ENCODE results near the gene RUNX2. TPM values are rescaled to one million over a fixed set of nuclear protein-coding genes. Genes with fewer than 3 reads are reported as not detected.

Gene RUNX2
- polyA plus RNA-seq, 3 donors: 0.13 to 0.34 (median 0.31) TPM

GRCh38 chr6:45388328-45388727 is 60.2 kb downstream of the RUNX2 start:
- WGBS, 3 donors: 55 to 77% (median 72%) methylated on average over 3 of the region's 3 CpGs
- no peak overlapping the region for H3K27ac ChIP-seq (ENCODE audit: low read depth, low read length)

DNA sequence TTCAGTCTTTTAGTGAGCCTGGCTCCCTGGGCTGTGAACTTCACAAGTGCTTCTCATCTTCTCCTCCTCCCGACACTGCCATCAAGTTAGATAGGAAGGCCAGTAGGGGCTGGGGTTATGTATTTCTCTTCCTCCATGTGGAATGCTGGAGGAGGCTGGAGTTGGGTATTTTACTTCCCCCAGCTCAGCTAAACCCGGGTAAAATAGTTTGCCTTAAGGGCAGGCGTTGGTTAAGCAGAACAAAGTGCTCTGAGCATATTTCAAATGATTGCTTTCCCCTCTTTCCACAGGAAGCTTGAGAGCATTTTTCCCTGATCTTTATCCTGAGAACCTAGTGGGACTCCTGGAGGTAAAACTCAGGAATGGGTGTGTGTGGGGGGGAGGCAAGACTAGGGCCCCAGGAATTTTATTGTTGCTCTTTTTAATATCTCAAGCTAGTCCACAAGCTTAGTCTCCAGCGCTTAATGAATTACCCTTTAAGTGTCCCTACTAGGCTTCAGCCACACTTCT is 66.5 kb downstream of the RUNX2 start:
- 87% methylated on average over 4 of the region's 4 CpGs for WGBS, 3 donors
- H3K27ac ChIP-seq (ENCODE audit: low read depth, low read length): no peak overlapping the region

DNA sequence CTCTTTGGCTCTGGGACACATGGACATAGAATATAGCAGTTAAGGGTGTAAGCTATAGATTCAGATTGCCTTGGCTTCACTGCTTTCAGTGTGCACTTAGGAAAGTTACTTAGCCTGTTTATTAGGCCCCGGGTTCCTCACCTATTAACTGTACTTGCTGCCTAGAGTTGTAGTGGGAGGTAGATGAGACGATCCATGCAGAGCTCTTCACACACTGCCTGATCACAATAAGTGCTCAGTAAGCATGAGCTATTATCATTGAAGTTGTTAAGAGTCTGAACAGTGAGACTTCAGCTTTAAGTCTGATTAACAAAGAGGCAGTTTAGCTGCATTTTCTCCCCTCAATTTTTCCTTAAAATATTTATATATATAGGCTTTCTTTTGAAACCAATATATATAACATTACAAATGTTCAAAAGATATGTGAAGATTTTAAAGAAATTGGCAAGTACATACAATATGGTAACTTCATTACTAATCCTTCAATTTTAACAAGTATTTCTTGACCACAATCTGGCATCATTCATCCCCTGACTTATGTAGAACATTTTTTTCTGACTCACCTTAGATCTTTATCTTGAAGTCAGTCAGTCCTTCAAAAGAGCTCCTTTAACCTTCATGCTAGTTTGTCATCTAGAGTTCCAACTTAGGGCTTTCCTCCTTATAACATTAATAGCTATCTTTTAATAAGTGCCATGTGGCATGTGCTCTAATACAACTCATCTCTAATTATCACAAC is 70.1 kb downstream of the RUNX2 start:
- H3K27ac ChIP-seq (ENCODE audit: low read depth, low read length): no peak overlapping the region
- 72 to 80% (median 72%) methylated on average over 2 of the region's 2 CpGs for WGBS, 3 donors

- WGBS, 3 donors: 76 to 89% (median 87%) methylated on average over 2 of the region's 2 CpGs
Observed at GRCh38 chr6:45400021-45400420, 71.9 kb downstream of the RUNX2 start.

DNA sequence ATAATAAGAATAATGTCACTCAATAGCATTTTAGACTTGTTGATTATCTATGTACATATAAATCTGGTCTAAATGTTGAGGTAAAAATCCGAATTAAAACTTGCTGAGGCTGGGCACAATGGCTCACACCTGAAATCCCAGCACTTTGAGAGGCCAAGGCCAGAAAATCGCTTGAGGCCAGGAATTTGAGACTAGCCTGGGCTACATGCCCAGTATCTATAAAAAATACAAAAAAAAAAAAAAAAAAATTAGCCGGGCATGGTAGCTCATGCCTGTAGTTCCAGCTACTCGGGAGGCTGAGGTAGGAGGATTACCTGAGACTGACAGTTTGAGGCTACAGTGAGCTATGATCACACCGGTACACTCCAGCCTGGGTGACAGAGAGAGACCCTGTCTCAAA is 83.8 kb downstream of the RUNX2 start:
- 79 to 91% (median 90%) methylated on average over 5 of the region's 5 CpGs for WGBS, 3 donors
- H3K27ac ChIP-seq (ENCODE audit: low read depth, low read length): no peak overlapping the region

More at GRCh38 chr6:45400021-45400420, 71.9 kb downstream of the RUNX2 start:
- H3K27ac ChIP-seq (ENCODE audit: low read depth, low read length): no peak overlapping the region

DNA sequence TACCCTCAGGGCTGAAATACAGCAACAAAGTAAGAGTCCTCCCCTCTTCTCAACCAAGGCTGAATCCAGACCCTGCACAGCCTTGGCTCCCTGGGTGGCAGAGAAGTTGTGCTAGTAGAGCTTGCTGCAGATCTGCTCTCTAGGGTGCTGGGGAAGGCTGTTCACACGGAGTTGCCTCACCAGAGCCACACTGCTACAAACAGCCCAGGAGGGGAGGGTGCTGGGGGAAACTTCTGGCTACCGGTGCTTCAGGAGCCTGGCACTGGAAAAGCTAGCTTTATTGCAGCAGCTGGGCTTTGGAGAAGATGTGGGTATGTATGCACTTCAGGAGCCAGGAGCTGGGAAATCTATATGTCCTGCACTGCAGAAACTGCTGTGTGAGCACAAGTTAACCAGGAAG is 87.2 kb downstream of the RUNX2 start:
- 22 to 25% (median 23%) methylated on average over 2 of the region's 2 CpGs for WGBS, 3 donors
- no peak overlapping the region for H3K27ac ChIP-seq (ENCODE audit: low read depth, low read length)

DNA sequence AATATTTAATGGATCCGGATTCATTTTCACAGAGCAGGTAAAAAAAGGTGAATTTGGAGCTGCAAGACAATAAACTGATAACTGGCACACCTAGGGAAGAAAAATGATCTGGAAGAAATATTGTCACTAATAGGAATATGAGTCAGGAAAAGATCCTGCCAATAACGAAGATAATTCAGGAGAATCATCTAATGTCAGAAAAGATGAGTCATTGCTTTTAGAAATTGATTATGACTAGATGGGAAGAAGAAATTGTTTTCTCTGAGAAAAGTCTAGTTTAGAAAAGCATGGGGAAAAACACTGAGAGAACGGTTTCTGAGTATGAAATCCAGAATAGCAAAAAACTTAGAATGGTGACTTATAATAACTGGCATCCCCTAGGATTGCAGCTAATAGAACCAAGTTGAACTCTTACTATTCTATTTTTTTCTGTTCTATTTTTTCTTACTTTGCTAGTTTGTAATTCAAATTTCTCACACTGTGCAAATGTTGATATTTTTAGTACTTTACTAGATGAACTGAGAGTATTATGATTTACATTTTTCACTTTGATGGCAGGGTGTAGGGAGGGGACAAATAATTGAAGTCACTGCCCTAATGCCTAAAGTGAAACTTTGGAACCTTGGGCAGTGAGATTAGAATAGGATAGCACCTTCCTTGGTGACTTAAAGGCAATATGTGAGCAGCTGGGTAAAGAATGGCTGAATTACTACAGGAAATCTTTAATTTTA is 87.8 kb downstream of the RUNX2 start:
- H3K27ac ChIP-seq (ENCODE audit: low read depth, low read length): no peak overlapping the region
- WGBS, 3 donors: 52 to 58% (median 56%) methylated on average over 3 of the region's 3 CpGs

- WGBS, 3 donors: 69 to 76% (median 69%) methylated on average over 2 of the region's 2 CpGs
- H3K27ac ChIP-seq (ENCODE audit: low read depth, low read length): no peak overlapping the region
Observed at GRCh38 chr6:45416700-45417099, 88.6 kb downstream of the RUNX2 start.

GRCh38 chr6:45417436-45417835 is 89.3 kb downstream of the RUNX2 start:
- WGBS, 3 donors: 80 to 94% (median 81%) methylated on average over 2 of the region's 2 CpGs
- no peak overlapping the region for H3K27ac ChIP-seq (ENCODE audit: low read depth, low read length)

DNA sequence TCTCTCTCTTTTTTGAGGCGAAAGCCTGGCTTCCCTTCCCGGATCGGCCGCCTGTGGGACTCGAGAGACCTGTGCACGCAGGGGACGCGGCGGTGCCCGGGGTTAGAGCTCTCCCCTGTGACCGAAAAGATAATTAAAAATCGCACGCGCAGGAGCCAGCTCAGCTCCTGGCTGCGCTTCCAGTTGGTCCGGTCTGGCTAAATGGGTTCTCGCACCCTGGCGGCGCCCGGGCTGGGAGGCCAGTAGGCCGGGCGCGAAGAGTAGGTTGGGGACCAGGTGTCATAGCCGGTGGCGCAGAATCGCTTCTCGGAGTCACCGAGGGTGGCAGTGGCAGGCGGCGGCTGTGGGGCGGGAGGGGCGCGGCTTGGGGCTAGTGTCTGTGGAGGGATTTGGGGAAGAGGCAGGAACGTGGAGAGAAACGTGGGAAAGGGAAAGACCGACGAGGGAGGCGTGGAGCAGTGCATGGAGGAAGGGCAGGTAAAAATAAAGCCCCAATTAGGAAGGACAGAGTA is 91.5 kb downstream of the RUNX2 start:
- no peak overlapping the region for H3K27ac ChIP-seq (ENCODE audit: low read depth, low read length)
- WGBS, 3 donors: 5 to 7% (median 6%) methylated on average over 37 to 38 of the region's 38 CpGs

- no peak overlapping the region for H3K27ac ChIP-seq (ENCODE audit: low read depth, low read length)
- WGBS, 3 donors: 8 to 11% (median 9%) methylated on average over 40 of the region's 40 CpGs
Observed at GRCh38 chr6:45420083-45420908, 92.2 kb downstream of the RUNX2 start.

GRCh38 chr6:45420909-45421708 is 93.0 kb downstream of the RUNX2 start:
- whole genome bisulfite sequencing, 3 donors: 9 to 13% (median 10%) methylated on average over 19 of the region's 19 CpGs
- H3K27ac ChIP-seq (ENCODE audit: low read depth, low read length): no peak overlapping the region

DNA sequence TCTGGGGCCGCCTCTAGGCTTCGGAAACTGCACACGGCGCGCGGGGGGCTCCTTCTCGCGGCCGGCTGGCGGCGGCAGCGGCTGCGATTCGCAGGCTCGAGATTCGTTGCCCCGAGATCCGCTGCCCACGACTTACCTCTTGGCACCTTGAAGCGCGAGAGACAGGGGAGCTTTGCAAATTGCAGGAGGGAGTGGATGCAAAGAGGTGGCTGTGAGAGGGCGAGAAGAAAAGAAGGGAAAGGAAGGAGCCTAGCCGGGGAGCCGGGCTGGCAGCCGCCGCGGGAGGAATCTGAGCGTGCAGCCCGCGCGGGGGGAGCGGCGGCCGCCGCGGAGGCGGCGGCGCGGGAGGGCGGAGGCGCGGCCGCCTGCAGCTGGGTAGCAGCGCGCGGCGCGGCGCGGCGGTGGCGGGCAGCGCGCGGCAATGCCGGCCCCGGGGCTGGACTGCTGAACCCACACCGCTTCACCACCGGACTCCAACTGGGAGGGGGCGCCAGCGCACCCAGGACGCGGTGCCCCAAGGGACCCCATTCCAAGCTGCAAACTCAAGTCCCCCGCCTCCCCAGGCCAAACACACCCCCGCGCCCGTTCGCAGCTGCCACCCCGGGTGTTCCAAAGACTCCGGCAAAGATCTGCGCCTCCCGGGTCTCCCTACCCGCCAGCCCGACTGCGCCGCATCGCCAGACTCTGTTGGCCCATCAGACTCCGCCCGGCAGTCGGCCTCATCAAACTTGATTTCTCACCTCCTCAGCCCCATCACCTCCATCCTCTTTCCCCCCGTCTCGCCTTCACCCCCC is 93.8 kb downstream of the RUNX2 start:
- H3K27ac ChIP-seq (ENCODE audit: low read depth, low read length): no peak overlapping the region
- WGBS, 3 donors: 0 to 1% (median 1%) methylated on average over 64 to 81 of the region's 83 CpGs

DNA sequence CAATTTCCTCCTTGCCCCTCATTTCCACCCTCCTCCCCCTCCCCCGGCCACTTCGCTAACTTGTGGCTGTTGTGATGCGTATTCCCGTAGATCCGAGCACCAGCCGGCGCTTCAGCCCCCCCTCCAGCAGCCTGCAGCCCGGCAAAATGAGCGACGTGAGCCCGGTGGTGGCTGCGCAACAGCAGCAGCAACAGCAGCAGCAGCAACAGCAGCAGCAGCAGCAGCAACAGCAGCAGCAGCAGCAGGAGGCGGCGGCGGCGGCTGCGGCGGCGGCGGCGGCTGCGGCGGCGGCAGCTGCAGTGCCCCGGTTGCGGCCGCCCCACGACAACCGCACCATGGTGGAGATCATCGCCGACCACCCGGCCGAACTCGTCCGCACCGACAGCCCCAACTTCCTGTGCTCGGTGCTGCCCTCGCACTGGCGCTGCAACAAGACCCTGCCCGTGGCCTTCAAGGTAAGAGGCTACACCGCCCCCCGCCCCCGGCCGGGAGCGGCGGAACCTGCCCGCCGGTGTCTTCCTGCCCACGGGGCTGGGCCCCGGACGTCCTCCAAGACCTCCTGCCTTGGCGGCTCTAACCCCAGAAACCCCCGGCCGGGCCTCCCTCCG is 94.5 kb downstream of the RUNX2 start:
- H3K27ac ChIP-seq (ENCODE audit: low read depth, low read length): no peak overlapping the region
- WGBS, 3 donors: 0 to 2% (median 0%) methylated on average over 30 to 55 of the region's 55 CpGs

- H3K27ac ChIP-seq (ENCODE audit: low read depth, low read length): no peak overlapping the region
- WGBS, 3 donors: 1% methylated on average over 55 to 62 of the region's 62 CpGs
Observed at GRCh38 chr6:45423111-45423823, 95.1 kb downstream of the RUNX2 start.

GRCh38 chr6:45423824-45424450 is 95.8 kb downstream of the RUNX2 start:
- H3K27ac ChIP-seq (ENCODE audit: low read depth, low read length): no peak overlapping the region
- WGBS, 3 donors: 14 to 23% (median 19%) methylated on average over 38 of the region's 38 CpGs

Measured in adipose tissue (tissue), 3 donors.